HG03175 (cell line): ENCODE measurements around the gene GLIPR2.
"Not testable (repeated sequence)": the region's sequence is repeated elsewhere in the genome, so short reads cannot be mapped to it uniquely, and the experiment has no call there.

Experiments used
- ATAC-seq: cut with Tn5 transposase; IDR thresholded peaks from one replicate; pipeline ENCODE4 v1.9.1; 2021; ENCODE audit warnings: mild to moderate bottlenecking, moderate library complexity; ENCODE audit not compliant: unreplicated experiment

GLIPR2 gene

DNA sequence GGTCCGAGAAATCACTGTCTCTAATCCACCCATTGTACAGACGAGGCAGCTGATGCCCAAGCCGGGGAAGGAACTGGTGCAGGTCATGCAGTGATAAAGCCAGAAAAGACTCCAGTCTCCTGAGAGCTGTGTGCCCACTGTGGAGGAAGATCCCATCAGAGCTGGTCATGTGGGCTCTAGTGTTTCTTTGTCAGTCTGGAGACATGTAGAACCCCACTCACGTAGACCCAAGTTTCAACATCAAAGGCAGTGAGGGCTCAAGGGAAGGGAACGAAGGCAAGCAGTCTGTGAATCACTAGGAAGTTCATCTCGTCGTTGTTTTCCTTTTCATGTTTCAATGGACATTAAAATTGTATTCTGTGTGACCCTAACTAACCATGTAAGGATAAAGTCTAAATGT is 14.6 kb upstream of the GLIPR2 start:
- no peak for ATAC-seq

DNA sequence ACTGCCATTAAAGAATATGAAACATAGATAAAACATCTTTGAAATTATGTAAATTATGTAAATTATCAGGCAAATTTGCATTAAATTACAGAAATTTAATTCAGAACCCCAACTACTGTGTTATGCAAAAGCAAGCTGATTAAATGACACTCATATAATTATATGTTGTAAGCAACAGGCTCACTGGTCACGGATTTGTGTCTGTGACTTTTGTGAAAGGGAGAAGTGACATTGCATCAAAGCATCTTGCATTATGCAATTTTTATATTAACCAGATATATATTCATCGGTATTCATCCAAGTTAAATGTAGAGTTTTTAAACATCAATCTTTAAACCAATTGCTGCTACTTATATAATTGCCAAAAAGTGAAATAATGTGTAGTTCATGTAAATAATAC is 13.0 kb upstream of the GLIPR2 start:
- no peak for ATAC-seq

DNA sequence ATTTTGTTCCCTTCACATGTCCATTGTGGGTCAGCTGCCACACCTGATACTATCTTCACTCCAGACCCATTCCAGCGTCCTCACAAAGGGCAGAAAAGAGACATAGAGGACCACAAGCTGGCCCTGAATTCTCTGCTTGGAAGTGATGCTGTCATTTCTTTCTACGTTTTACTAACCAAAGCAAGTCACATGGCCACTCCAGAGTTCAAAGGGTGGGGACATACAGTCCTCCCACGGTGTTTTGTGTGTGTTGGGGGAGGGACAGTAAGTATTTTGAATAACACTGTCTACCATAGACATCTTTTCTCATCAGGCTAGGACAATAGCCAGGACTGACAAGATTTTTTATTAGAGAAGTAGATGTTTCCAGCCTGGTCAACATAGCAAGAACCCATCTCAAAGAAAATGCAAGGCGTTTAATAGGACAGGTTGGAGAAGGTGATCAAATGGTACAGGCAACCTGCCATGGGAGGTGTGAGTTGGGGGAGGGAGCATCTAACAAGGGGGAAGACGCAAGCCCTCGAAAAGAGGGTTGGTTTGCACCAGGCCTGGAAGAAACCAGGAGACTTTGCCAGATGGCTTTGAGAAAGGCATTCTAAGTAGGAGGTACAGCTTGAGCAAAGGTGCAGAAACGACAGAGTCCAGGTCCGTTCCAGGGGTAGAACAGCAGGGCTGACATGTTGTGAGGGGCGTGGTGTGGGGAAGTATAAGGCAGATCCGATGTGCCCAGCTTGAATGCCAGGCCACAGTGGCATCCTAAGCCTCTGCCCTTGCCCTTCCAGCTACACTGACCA is 11.3 kb upstream of the GLIPR2 start:
- ATAC-seq: no peak

DNA sequence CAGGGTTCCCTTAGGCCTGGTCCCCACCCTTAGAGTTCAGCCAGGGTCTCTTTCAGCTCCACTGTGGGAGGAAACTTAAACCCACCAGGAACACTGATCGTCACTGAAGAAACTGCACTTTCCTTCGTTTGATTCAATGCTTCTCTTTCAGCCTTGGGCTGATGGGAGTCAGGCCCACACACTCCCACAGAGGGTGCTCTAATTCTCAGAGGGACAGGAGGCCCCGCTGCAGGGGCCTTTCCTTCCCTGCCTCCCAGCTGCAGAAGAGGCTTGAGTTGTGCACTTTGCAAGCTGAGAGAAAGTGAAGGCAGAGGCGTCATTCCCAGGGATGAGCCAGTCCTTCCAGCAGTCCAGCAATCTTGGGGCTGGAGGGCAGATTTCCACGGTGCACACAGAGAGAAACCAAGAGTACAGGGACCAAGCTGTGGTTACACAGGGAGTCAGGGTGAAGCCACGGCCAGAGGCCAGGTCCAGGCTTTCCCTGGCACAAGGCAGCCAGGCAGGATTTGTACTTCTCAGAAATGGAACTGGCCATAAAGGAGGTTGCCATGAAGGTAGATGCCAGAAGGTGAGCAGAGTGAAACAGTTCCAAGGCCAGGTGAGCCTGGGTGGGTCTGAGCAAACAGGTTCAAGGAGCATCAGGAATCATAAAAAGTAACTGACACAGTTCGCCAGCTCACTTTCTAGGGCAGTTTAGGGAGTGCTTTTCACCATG is 10.4 kb upstream of the GLIPR2 start:
- ATAC-seq: no peak

DNA sequence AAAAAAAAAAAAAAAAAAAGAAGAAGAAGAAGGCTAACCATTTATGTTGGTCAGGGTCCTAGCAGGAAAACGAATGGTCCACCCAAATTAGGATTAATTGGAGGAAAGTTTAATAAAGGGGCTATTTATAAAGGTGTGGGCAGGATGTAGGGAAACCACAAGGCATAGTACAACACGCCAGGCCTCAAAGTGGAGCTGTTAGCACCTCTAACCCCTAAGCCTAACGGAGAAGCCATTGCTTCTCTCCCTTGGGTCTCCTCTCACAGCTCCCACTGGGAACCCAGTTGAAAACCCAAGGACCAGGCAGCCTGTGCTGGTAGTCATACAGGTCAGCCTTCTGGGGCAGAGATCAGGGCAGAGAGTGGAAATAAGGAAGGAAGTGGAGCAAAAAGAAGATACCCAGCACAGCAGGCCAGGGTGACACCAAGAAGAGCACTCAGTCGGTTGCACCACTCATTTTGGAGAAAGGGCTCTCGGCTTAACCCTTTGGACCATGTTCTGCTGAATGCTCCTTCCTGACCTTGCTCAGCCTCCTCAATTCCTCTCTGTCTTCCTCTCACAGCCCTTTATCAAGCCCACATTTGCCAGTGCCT is 8.8 kb upstream of the GLIPR2 start:
- ATAC-seq: no peak

DNA sequence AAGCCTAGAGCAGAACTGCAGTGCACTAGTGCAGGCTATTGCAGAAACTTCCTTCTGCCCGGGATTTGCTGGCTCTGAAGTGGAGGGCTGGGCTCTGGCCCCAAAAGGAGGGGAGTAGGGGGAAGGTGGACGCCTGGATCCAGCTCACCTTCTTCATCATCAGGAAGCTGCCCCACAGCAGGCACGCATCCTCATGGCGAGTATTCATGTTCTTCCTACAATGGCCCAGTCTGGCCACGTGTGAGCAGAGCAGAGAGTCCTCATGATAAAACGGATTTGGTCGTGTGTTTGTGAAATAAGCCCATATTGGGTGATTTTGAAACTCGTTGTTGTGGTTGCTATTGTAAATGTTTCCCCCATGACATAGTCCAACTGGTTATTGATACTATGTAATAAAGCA is 8.2 kb upstream of the GLIPR2 start:
- ATAC-seq: no peak

DNA sequence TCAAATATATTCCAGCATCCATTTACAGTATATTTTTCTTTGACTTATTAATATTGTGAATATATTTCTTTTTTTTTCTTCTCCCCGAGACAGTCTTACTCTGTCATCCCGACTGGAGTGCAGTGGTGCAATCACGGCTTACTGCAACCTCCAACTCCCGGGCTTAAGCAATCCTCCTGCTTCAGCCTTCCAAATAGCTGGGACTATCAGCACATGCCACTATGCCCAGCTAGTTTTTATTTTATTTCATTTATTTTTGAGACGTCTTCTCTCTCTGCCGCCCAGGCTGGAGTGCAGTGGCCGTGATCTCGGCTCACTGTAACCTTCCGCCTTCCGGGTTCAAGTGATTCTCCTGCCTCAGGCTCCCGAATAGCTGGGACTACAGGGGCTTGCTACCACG is 7.4 kb upstream of the GLIPR2 start:
- ATAC-seq: no peak

DNA sequence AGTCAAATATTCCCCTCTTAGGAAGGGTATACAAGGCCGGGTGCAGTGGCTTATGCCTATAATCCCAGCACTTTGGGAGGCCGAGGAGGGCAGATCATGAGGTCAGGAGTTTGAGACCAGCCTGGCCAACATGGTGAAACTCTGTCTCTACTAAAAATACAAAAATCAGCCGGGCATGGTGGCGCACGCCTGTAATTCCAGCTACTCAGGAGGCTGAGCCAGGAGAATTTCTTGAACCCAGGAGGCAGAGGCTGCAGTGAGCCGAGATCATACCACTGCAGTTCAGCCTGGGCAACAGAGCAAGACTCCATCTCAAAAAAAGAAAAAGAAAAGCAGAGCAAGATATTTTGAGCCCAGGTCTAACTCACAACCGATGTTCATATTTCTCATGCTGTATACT is 4.9 kb upstream of the GLIPR2 start:
- ATAC-seq: not testable (repeated sequence)

DNA sequence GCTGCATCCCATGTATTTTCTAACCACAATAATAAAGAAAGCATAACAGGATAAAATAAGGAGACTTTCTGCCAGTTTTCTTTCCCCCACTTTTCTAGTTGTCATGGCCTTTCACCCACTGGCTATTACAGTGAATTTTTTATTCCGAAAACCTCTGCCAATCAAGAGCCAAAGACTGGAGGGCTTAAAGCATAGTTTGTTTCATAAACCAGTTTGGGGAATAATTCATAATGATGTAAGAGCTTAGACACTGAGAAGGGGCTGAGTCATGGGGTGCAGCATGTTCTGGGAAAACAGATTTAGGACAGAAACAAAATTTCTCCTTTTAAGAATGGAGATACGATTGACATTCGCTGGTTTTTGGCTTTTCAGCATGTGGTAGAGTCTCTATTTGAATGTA is 4.4 kb upstream of the GLIPR2 start:
- ATAC-seq: no peak

DNA sequence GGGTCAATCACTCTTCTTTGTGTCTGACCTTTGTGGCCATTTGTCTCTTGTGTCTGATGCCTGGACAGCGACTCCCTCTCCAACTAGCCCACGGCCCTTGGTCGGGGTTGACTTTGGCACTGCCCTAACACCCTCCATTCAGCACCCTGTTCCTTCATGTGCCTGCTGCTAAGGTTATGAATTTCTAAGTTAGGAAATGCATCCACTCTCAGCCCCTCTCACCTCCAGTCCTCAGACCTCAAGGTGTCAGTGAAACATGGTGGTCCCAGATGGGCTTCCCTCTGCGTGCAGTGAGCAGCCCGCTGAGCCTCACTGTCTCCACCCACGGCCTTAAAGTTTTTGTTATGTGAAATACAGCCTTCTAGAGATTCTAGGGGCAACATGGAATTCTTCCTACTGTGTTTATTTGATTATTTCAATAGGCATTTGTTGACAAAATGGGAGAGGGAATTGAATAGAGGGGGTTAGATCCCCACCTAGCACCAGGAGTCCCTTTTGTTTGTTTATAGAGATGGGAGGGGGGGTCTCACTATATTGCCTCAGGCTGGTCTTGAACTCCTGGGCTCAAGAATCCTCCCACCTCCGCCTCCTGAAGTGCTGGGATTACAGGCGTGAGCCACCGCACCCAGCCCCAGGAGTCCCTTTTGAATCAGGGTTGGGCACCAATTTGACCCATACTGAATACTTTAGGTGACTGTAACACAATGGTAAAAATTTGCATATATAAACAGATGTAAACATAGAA is 1.6 kb upstream of the GLIPR2 start:
- no peak for ATAC-seq

DNA sequence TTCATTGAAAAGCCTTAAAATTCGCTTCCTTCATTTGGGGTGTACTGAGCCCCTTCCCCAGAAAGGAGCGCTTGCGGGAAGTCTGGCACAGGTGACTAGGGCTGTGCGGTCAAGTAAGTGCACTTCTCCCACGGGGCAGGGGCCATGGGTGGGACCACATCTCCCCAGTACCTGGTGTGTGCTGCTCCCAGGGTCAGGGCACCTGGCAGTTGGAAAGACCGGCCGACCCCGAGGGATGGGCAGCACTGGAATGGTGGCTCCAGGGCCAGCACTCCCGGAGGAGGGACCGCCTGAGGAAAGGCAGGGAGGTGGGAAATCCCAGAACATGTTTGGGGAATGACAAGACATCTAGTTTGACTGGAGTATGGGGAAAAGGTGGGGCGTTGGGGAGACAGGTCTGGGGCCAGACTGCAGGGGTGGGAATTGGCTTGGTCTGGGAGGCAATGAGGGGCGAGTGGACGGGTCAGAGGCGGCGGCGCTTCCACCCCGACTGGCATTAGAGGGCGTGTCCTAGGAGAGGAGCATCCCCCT is 727 bp upstream of the GLIPR2 start:
- ATAC-seq: no peak

DNA sequence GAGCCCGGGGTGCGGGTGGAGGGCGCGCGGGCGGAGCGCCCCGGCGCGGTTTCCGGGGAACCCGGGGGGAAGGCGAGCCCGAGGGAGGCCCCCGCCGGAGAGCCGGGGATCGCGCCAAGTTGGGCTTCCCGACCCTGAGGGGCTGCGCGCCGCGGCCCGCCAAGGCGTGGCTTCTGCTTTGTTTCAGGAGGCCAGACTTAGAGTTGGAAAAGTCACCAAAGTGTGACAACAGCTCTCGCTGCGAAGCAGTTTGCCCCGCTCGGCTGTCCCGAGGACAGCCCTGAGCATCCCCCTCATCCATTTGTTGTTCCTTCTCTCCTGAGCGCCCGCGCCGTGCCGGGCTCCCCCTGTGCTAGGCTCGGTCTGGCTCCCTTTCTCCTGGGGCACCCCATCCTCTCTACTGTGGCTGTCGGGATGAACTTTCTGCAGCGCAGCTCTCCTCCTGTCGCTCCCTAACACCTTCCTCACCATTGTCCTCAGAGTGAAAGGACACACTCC is 410 bp downstream of the GLIPR2 start:
- ATAC-seq: peak; percentile 9

DNA sequence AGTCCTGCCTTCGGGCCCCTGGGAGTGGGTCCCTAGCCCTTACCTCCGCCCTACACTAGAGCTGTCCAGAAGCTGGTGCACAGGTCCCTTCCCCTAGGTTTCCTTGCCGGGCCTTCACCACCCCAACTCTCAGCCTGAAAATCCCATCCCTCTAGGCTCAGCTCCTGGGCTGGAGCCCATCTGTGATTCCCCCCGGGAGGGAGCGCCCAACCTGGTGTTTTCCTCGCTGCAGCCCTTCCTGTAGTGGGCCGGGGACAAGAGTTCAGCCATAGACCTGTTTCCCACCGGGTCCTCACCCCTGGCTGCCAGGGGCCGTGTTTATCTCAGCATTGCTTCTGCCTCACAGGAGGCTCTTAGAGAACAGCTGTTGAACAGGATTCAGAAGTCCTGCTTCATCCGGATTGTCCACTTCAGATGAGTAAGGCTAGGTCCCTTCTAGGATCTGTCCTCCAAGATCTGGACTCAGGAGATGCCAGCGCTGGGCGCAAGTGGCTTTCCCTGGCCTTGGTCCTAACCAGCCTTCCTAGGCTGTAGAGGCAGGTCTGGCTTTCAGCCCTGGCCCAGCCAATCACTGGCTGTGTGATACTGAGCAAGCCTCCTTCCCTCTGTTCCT is 965 bp downstream of the GLIPR2 start:
- no peak for ATAC-seq

DNA sequence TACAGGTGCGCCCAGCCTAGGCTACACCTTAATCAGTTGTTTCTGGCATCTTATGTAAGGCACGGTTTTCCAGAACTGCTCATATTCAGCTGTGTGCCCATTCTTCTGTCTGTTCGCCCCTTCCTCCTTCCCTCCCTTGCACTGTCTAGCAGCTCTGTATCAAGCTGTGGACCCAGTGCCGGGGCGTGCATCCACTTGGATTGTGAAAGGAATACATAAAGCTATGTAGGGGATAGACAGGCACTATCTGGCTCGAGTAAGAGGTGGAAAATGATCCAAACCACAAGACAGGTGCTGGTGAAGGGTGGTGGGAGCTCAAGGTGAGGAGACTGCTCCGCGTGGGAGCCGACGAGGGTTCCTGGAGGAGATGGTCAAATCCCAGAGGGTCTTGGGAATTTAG is 2.0 kb downstream of the GLIPR2 start:
- no peak for ATAC-seq

DNA sequence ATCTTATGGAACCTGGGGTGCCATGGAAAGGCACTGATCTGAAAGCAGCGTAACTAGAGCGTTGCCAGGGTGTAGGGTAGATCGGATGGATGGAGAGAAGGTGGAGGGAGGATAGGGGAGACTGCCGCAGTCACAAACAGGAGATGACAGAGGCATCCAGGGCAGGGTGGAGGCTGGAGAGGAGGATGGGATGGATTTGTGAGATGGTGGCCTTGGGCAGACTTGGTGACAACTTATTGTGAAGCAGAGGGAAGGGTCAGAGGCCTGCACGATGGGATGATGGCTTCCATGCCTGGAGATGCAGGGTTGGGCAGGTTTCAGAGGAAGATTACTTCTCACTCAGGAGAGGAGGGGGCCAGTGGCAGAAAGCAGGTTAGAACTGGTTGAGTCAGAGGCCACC is 2.4 kb downstream of the GLIPR2 start:
- no peak for ATAC-seq

DNA sequence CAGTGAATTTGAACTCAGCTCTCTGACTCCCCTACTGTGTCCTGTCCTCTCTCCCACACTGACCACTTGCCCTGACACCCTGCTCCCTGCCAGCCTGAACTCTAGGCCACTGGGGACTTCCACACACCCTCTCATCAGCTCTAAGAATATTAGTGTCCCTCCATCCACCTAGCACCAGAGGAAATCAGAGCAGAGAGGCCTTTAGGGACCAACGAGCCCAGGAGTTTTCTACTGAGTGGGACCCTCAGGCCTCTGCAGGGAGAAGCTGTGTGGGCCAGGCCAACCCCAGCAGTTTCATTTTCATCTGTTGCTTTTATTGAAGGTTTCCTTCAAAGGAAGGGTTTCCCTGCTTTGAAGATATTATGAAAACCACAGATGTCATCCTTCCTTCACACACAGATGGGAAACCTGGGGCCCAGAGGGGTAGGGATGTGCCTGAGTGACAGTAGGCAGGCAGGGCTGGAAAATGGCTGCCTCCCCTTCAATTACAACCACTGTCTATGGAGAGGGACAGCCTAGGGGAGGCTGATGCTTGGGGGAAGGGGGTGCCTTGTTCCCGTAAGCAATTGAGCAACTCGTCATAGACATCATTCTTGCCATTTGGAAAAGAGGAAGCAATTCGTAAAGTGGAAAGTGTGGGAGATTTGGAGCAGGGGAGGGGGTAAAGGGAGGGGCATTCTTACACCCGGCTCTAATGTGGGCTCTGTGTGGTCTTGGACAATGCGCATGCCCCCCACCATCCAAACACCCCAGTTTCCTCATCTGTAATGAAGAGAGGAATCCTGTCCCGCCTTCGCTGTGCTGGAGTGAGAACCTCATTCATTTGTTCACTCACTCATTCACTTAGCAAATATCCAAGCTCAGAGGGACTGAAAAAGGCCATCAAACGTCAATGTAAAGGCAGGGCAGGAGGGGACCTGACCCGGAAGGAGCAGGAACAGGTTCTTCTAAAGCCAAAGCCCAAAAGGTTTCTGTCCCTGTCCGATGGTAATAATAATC is 3.9 kb downstream of the GLIPR2 start:
- ATAC-seq: no peak

DNA sequence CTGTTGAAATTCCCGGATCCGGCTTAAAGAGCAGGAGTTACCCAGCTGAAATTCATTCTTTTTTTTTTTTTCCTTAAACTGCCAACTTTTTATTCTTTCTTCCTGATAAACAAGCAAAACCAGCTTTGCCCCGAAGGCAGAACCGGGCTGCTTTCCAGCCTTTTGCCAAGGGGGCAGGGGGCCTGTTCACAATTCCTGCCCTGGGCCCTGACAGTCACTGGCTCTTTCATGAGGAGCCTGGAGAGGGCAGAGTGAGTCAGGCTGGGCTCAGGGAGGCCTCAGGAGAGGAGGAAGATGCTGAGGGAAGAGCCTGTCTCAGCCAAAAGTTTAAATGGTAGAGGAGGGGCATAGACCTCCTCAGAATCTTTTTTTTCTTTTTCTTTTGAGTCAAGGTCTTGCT is 4.8 kb downstream of the GLIPR2 start:
- ATAC-seq: no peak

DNA sequence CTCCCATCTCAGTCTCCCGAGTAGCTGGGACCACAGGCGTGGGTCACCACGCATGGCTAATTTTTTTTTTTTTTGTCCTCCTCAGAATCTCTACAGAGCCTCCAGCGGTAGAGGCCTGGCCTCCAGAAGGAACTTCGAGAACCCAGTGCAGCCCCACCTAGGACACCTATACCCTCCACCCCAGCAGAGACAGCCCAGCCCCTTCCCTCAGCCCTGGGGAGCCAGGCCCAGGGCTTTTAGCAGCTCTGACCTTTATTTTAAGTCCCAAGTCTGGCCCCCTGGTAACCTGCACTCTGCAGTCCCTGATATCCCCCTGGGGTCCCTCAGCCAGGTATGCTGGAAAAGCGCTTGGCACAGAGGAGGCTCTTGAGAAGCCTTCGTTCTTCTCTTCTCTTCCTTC is 5.2 kb downstream of the GLIPR2 start:
- ATAC-seq: no peak

DNA sequence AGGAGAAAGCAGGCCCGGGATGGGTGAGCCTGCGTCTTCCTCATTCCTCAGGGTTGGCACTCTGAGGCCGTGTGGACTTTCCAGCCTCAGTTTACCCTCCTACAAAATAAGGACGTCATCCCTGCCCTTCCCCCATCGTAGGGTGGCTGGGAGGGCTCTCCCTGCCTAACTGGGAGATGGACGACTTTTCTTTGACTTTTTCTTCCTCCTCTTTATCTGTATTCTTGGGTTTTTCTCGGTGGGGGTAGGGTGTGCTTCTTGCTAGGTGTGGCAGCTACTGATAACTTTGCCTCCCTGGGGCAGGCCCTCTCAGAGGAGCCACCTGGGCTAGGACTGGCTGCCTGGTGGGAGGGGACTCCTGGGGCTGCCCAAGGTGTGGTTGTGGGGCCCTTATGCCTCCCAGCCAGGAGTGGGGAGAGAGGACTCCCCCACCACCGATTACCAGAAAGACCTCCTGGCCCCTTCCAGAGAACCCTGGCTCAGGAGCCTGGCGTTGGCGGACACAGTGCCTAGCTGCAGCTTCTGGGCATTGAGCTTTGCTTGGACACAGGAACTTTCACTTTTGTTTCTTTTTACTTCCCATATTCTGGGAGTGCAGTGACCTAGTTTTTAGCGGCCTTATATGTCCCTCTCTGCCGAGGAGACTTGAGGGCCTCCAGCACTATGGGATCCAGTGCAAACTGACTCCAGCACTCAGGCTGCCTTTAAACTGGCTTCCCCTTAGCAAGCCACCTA is 6.1 kb downstream of the GLIPR2 start:
- ATAC-seq: no peak
